ENCODE results near the gene PDCD2L. TPM values are rescaled to one million over a fixed set of nuclear protein-coding genes. Genes with fewer than 3 reads are reported as not detected.
A peak's percentile ranks its signal among the peaks of the same experiment; 100 is the strongest.
"Not testable (repeated sequence)": the region's sequence is repeated elsewhere in the genome, so short reads cannot be mapped to it uniquely, and the experiment has no call there.

The PDCD2L gene
- total RNA-seq, 1 donor from 2014 or later: 30.0 TPM

DNA sequence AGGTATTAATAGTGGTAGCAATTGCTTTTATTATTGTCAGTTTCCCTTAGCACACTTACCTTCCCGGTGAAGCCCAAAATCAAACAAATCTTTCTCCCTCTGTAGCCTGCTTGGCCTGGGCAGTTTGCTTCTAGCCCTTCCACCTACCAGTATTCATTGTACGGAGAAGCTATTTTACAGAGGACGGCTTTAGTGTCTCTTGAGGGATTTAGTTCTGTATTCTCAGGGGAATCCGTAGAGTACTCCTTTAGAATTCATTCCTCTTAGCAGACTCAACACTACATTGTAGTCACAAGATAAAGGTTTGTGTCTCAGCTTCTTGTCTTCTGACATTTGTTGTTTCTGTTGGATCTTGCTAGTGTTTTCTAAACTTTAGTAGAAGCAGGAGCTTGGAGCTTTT is 53.2 kb downstream of the PDCD2L start:
- intact Hi-C loops (cut with DNase I): no loop called here
- Histone ChIP-seq H3K4me1 (peaks cover 22 to 69% of the 10 kb centered on the region in 2 donors), H3K36me3 (peaks cover 45 to 58% of the 10 kb centered on the region in 2 donors), H3K9me3 (no peaks in the 10 kb centered on the region), H3K27ac (peak overlapping the region; percentile 43 to 65), H3K27me3 (no peaks in the 10 kb centered on the region), H3K4me3 (no peak overlapping the region)
- TF ChIP-seq, protein P1, sequence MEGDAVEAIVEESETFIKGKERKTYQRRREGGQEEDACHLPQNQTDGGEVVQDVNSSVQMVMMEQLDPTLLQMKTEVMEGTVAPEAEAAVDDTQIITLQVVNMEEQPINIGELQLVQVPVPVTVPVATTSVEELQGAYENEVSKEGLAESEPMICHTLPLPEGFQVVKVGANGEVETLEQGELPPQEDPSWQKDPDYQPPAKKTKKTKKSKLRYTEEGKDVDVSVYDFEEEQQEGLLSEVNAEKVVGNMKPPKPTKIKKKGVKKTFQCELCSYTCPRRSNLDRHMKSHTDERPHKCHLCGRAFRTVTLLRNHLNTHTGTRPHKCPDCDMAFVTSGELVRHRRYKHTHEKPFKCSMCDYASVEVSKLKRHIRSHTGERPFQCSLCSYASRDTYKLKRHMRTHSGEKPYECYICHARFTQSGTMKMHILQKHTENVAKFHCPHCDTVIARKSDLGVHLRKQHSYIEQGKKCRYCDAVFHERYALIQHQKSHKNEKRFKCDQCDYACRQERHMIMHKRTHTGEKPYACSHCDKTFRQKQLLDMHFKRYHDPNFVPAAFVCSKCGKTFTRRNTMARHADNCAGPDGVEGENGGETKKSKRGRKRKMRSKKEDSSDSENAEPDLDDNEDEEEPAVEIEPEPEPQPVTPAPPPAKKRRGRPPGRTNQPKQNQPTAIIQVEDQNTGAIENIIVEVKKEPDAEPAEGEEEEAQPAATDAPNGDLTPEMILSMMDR (IDR thresholded peaks at IDR 0.05): no peak
- no peak for DNase-seq (ENCODE audit: low spot score in 2 of 2)

DNA sequence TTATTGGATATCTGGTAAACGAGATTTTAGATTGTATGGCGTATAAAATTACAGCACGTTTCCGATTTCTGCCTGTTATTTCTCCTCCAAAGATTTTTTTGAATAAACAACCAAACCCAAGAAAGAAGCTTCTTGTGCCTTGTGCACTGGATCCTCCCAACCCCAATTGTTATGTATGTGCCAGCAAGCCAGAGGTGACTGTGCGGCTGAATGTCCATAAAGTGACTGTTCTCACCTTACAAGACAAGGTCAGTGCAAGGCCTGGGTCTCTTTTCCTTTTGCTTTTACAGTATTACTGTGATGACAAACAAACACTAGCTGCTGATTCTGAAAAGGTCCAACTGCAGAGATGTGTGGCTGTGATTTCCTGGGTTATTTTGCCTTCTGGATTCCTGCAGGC is 54.5 kb downstream of the PDCD2L start:
- Histone ChIP-seq H3K27me3 (no peaks in the 10 kb centered on the region), H3K4me1 (peaks cover 22 to 68% of the 10 kb centered on the region in 2 donors), H3K9me3 (no peaks in the 10 kb centered on the region), H3K36me3 (peaks cover 44 to 66% of the 10 kb centered on the region in 2 donors), H3K27ac (peak overlapping the region in 1 of 2 donors; percentile 89), H3K4me3 (no peak overlapping the region)
- TF ChIP-seq, protein P1 (IDR thresholded peaks at IDR 0.05): no peak
- intact Hi-C loops (cut with DNase I): no loop called here
- no peak for DNase-seq (ENCODE audit: low spot score in 2 of 2)

DNA sequence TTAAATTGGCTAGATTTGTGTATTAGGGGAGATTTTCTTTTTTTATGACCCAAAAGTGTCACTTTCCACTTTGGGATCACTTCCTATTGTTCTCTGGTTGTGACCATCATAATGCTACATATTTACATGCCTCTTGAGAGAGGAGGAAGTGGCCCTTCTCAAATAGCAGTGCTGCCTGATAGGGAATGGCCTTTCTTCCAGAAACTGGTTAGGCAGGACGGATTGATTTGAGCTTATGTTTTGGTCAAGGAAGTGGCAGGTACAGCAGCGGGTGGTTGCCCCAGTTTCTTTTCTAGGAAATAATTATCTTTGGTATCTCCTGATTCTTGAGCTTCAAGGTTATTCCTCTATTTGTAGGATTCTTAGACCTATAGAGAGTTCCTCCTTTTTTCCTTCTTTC is 55.4 kb downstream of the PDCD2L start:
- no peak for DNase-seq (ENCODE audit: low spot score in 2 of 2)
- TF ChIP-seq, protein P1 (IDR thresholded peaks at IDR 0.05): no peak
- Histone ChIP-seq H3K4me3 (no peak overlapping the region), H3K9me3 (no peaks in the 10 kb centered on the region), H3K27ac (peak overlapping the region; percentile 82 to 89), H3K4me1 (peaks cover 22 to 60% of the 10 kb centered on the region in 2 donors), H3K27me3 (no peaks in the 10 kb centered on the region), H3K36me3 (peaks cover 47 to 66% of the 10 kb centered on the region in 2 donors)
- intact Hi-C loops (cut with DNase I): loop anchor here (2.0 kb wide), 1 partner anchor 31 kb away; the partner anchor contains the start of gene UBA2

DNA sequence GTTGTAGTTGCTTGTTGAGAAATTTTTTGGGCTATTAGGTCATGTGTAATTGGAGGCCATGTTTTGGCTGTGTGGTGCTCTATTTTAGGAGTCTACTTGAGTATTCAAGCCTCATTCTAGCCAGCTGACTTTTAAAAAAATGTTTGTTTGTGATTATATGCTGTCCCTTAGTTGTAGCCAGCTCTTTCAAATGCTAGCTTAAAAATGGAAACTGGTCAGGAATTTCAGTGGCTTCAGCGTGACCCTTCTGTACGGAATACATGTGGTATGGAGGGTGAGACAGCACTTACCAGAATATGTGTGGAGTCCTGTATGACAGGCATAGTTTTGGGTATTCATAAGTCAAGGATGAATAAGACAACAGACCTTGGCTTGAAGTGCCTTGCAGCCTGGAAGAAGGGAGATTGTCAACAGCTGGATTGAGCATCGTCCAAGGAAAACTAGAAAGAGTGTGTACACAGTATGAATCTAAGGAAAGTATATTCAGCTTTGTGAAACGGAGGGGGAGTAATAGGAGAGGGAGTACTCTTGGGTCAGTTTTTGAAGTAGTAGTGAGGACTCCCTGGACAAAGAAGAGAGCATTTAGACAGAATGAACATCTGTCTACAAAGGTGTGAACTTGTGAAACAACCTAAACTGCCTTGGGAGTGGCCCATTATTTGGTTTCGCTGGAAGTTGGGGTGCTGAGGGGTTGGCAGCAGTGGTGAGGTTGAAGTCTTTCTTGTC is 57.3 kb downstream of the PDCD2L start:
- TF ChIP-seq, protein P1 (IDR thresholded peaks at IDR 0.05): no peak
- peak in 1 of 2 donors; percentile 71 for DNase-seq (ENCODE audit: low spot score in 2 of 2)
- intact Hi-C loops (cut with DNase I): loop anchor here (1.0 to 2.0 kb wide), 2 partner anchors 20 to 33 kb away; partner anchors contain the start of genes UBA2 and WTIP
- peaks cover 53 to 66% of the 10 kb centered on the region in 2 donors for H3K36me3 ChIP-seq
- H3K4me1 ChIP-seq: peaks cover 22 to 53% of the 10 kb centered on the region in 2 donors
- no peaks in the 10 kb centered on the region for H3K9me3 ChIP-seq
- H3K4me3 ChIP-seq: peak overlapping the region in 1 of 2 donors; percentile 21
- H3K27ac ChIP-seq: peak overlapping the region; percentile 82 to 89
- no peaks in the 10 kb centered on the region for H3K27me3 ChIP-seq

DNA sequence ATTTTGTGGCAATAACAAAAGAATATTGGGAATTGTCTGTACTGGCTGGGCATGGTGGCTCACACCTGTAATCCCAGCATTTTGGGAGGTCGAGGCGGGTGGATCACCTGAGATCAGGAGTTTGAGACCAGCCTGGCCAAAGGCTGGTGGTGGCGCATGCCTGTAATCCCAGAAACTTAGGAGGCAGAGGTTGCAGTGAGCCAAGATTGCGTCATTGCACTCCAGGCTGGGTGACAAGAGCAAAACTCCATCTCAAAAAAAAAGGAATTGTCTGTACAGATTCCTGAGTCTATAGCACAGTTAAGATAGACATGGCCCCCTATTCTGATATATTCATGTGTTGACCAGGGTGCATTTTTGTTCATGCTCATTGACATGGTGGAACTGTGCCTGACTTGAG is 60.6 kb downstream of the PDCD2L start:
- H3K4me3 ChIP-seq; intact Hi-C loops (cut with DNase I); H3K27ac ChIP-seq; DNase-seq (ENCODE audit: low spot score in 2 of 2); H3K9me3 ChIP-seq; H3K27me3 ChIP-seq: not testable (repeated sequence)
- H3K4me1 ChIP-seq: peaks cover 17 to 32% of the 10 kb centered on the region in 2 donors
- peaks cover 63 to 83% of the 10 kb centered on the region in 2 donors for H3K36me3 ChIP-seq

DNA sequence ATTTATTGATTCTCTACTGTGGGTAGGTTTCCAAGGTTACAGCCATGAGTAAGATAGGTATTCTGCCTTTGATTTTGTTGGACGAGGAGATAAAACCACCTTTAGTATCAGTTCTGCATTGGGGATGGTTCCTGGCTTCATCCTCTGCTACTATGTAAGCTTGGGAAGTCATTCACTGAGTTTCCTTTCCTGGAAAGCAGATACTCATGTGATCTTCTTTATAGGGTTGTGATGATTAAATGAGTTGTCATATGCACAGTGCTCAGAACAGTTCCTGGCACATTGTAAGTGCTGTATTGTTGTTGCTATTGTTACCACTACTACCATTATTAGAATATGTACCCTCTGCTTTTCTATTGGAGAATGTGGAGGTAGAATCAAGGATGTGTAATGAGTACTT is 64.2 kb downstream of the PDCD2L start:
- Histone ChIP-seq H3K27ac (no peak overlapping the region), H3K9me3 (no peaks in the 10 kb centered on the region), H3K36me3 (peaks cover 59 to 94% of the 10 kb centered on the region in 2 donors), H3K27me3 (no peaks in the 10 kb centered on the region), H3K4me3 (no peak overlapping the region), H3K4me1 (no peaks in the 10 kb centered on the region)
- no peak for DNase-seq (ENCODE audit: low spot score in 2 of 2)
- TF ChIP-seq, protein P1 (IDR thresholded peaks at IDR 0.05): no peak
- intact Hi-C loops (cut with DNase I): no loop called here

DNA sequence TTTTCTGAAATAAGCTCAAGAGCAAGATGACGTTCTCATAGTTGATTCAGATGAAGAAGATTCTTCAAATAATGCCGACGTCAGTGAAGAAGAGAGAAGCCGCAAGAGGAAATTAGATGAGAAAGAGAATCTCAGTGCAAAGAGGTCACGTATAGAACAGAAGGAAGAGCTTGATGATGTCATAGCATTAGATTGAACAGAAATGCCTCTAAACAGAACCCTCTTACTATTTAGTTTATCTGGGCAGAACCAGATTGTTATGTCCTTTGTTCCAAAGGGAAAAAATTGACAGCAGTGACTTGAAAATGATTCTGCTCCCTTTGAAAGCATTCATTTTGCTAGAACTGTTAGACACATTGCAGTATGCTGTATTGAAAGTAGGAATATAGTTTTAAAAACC is 64.8 kb downstream of the PDCD2L start:
- H3K9me3 ChIP-seq; H3K4me1 ChIP-seq; H3K4me3 ChIP-seq; intact Hi-C loops (cut with DNase I); DNase-seq (ENCODE audit: low spot score in 2 of 2); H3K27ac ChIP-seq; H3K27me3 ChIP-seq: not testable (repeated sequence)
- H3K36me3 ChIP-seq: peaks cover 58 to 88% of the 10 kb centered on the region in 2 donors

All from ascending aorta (tissue), 2 donors.